Activated T-cell treated with anti-CD3 and anti-CD28 coated beads for 4 hours (primary cell): ENCODE measurements around the gene HTT-AS.
A peak's percentile ranks its signal among the peaks of the same experiment; 100 is the strongest.
"Not testable (repeated sequence)": the region's sequence is repeated elsewhere in the genome, so short reads cannot be mapped to it uniquely, and the experiment has no call there.

Experiments
- DNase-seq: peaks from one replicate; pipeline ENCODE4 v3.0.0-alpha.2; 2020

The HTT-AS gene

GRCh38 chr4:3074078-3074845, at the start of gene HTT-AS, which contains the start of gene HTT:
HTT-AS (minus strand) TSS chr4:3074538.
HTT (plus strand) TSS chr4:3074681; CDS start chr4:3074826, 145 bp downstream.
- peak; percentile 97 for DNase-seq

- DNase-seq: no peak
Measured at GRCh38 chr4:3123181-3123671, 48.9 kb upstream of the HTT-AS start.

- DNase-seq: no peak
Measured at GRCh38 chr4:3122081-3122563, 47.8 kb upstream of the HTT-AS start.

- no peak for DNase-seq
Measured at GRCh38 chr4:3121596-3121995, 47.3 kb upstream of the HTT-AS start.

- DNase-seq: no peak
Measured at GRCh38 chr4:3121110-3121509, 46.8 kb upstream of the HTT-AS start.

- DNase-seq: no peak
Measured at GRCh38 chr4:3119464-3119863, 45.1 kb upstream of the HTT-AS start.

GRCh38 chr4:3118312-3118711, 44.0 kb upstream of the HTT-AS start:
- no peak for DNase-seq

GRCh38 chr4:3116955-3117354, 42.6 kb upstream of the HTT-AS start:
- no peak for DNase-seq

- no peak for DNase-seq
Measured at GRCh38 chr4:3115637-3116270, 41.4 kb upstream of the HTT-AS start.

GRCh38 chr4:3114377-3114776, 40.0 kb upstream of the HTT-AS start:
- DNase-seq: no peak

- no peak for DNase-seq
Measured at GRCh38 chr4:3112609-3113469, 38.5 kb upstream of the HTT-AS start.

- no peak for DNase-seq
Measured at GRCh38 chr4:3112201-3112600, 37.9 kb upstream of the HTT-AS start.

- DNase-seq: no peak
Measured at GRCh38 chr4:3111461-3111860, 37.1 kb upstream of the HTT-AS start.

GRCh38 chr4:3108211-3108610, 33.9 kb upstream of the HTT-AS start:
- DNase-seq: no peak

- no peak for DNase-seq
Measured at GRCh38 chr4:3107691-3108121, 33.4 kb upstream of the HTT-AS start.

- no peak for DNase-seq
Measured at GRCh38 chr4:3107271-3107670, 32.9 kb upstream of the HTT-AS start.

- DNase-seq: peak; percentile 89
Measured at GRCh38 chr4:3106339-3107186, 32.2 kb upstream of the HTT-AS start.

- DNase-seq: no peak
Measured at GRCh38 chr4:3098346-3098745, 24.0 kb upstream of the HTT-AS start.

GRCh38 chr4:3096202-3096601, 21.9 kb upstream of the HTT-AS start:
- no peak for DNase-seq

GRCh38 chr4:3094701-3095100, 20.4 kb upstream of the HTT-AS start:
- DNase-seq: not testable (repeated sequence)

- no peak for DNase-seq
Measured at GRCh38 chr4:3091464-3091863, 17.1 kb upstream of the HTT-AS start.
